HepG2 (cell line): ENCODE results near the gene POLR1D.
"Not testable (repeated sequence)": the region's sequence is repeated elsewhere in the genome, so short reads cannot be mapped to it uniquely, and the experiment has no call there.

Source experiments
- HDAC1 ChIP-seq: sonication (generic); formaldehyde crosslinking; IDR thresholded peaks from 2 replicates; pipeline ENCODE4 v1.5.1; 2020; ENCODE audit warnings: mild to moderate bottlenecking, missing genetic modification reagents
- ZNF17 ChIP-seq: sonication (generic); formaldehyde crosslinking; IDR thresholded peaks from 2 replicates; pipeline ENCODE4 v1.5.0; 2020; ENCODE audit warnings: mild to moderate bottlenecking, missing genetic modification reagents
- TF ChIP-seq, protein P1 (sequence below): sonication (generic); formaldehyde crosslinking; IDR thresholded peaks from 2 replicates; pipeline ENCODE4 v1.9.0; 2021; ENCODE audit warnings: missing genetic modification reagents, borderline replicate concordance

DNA sequence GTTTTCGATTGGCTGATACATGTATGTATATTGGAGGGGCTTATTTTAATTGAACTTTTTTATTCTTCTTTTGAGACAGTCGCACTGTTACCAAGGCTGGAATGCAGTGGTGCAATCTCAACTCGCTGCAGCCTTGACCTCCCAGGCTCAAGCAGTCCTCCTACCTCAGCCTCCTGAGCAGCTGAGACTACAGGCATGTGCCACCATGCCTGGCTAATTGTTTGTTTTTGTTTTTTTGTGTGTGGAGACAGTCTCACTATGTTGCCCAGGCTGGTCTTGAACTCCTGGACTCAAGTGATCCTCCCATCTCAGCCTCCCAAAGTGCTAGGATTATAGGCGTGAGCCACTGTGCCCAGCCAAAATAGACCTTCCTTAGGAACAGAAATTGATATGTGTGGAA lies 7.1 kb downstream of the POLR1D start:
- TF ChIP-seq ZNF17, HDAC1 (CRISPR knock-in tag): not testable (repeated sequence)
- TF ChIP-seq, protein P1, sequence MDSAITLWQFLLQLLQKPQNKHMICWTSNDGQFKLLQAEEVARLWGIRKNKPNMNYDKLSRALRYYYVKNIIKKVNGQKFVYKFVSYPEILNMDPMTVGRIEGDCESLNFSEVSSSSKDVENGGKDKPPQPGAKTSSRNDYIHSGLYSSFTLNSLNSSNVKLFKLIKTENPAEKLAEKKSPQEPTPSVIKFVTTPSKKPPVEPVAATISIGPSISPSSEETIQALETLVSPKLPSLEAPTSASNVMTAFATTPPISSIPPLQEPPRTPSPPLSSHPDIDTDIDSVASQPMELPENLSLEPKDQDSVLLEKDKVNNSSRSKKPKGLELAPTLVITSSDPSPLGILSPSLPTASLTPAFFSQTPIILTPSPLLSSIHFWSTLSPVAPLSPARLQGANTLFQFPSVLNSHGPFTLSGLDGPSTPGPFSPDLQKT (CRISPR knock-in tag) = not testable (repeated sequence)
